Measurements from ENCODE around the gene TCF4.

- TF ChIP-seq CTCF (conservative IDR thresholded peaks at IDR 0.05; ENCODE audit: low read depth, low read length) (no peak), EZH2 (IDR thresholded peaks at IDR 0.05; ENCODE audit: low read length, unreplicated experiment) (no peak), EZH2phosphoT487 (IDR thresholded peaks at IDR 0.05; ENCODE audit: borderline replicate concordance, low read length) (no peak)
Observed at GRCh38 chr18:55221622-55222021, 366.4 kb downstream of the TCF4 start.
